GM12801 (cell line): Measurements from ENCODE around the gene TMEM154.

Experiments used
- CTCF ChIP-seq: IDR thresholded peaks from one replicate; pipeline ENCODE4 v1.5.1; 2011; ENCODE audit warnings: control low read depth; ENCODE audit not compliant: insufficient read length; ENCODE audit errors: extremely low read depth

Gene TMEM154

DNA sequence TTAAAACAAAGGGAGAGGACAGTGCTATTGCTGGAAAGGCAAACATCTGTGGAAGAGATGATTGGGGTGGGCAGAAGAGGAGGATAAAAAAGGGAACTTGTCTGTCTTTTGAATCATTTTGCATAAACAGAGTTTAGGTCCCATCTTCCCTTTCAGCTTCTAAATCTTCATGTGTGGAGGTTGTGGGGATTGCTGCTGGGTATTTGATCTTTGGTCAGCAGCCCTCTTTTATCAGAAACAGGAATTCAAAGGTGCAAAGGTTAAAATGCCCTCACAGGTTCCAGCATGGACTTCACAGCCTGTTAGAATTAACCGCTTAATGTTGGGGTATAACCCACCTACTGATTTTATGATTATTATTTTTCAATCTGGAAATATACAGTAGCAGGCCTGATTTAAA is 39.5 kb upstream of the TMEM154 start:
- no peak for TF ChIP-seq CTCF

GRCh38 chr4:152715076-152715475 is 35.3 kb upstream of the TMEM154 start:
- no peak for TF ChIP-seq CTCF

DNA sequence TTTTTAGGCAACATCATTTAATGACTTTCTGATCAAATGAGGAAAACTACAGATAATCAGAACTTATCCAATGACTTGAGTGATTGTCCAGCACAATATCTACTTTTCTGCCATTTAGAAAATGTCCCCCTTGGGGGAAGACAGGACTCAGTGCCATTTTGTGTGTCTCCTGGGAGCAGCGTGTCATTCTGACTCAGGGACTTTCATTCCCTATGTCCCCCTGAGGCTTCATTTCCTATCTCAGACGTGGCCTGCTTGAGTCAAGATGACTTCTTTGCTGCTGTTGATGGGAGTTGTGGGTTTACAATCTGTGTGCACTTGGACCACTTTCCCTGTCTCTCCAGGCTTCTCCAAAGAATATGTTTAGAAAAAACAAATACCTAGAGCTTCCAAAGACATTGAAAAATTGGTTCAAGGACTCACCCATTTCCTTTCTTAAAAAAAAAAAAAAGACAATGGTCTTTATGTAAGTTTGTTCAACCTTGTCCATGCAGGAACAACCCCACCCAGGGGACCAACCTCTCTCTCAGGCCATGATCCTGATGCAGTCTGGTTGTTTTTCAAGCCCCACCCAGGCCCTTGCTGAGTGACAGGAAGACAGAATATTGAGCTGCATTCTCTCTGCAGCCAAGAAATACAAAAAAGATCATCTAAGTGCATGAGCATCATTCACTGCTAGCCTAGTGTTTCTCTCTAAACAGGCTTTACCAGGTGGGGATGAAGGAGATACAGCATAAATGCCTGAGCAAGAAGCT is 34.3 kb upstream of the TMEM154 start:
- TF ChIP-seq CTCF: no peak

GRCh38 chr4:152709675-152710438 is 30.1 kb upstream of the TMEM154 start:
- no peak for TF ChIP-seq CTCF

DNA sequence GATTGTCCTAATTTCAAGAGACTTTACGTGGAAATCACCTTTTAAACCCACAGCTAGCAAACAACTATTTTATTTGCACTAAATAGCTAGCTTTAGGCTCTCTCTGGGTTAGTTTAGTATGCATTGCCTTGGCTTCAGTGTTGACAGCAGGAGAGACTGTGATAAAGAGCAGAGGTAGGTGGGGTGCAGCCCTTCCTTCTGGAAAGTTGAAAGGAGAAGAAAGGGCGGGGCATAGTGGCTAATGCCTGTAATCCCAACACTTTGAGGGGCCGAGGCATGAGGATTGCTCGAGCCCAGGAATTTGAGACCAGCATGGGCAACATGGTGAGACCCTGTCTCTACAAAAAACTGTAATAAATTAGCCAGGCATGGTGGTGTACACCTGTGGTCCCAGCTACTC is 29.0 kb upstream of the TMEM154 start:
- no peak for TF ChIP-seq CTCF

DNA sequence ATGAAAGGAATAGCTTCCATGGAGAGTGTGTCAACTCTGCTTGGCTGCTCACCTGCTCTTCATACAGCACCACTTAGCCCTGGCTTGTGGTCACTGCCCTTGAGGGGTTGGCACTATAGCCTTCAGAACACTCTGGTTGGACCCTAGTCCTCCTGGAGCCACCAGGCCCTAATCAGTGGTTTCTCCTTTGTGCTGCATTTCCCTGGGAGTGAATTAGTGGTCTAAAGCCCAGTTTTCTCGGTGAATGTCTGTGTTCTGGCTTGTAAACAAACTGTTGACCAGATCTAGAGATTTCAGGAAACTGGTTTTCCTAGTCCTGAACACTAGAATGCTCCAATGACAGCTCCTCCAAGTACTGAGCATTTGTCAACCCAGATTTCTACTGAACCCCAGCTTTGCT is 28.6 kb upstream of the TMEM154 start:
- TF ChIP-seq CTCF: no peak

GRCh38 chr4:152707632-152708031 is 27.8 kb upstream of the TMEM154 start:
- no peak for TF ChIP-seq CTCF
